Hindlimb muscle (tissue), 1 donor: ENCODE data around the gene CFAP65. TPM values are rescaled to one million over a fixed set of nuclear protein-coding genes. Genes with fewer than 3 reads are reported as not detected.

Experiments used
- DNase-seq: peaks from one replicate; pipeline ENCODE4 v3.0.0-alpha.2; 2013
- polyA plus RNA-seq: library from polyadenylated mRNA; unstranded; fragments of 120-200 nt; gene quantifications from one replicate; pipeline ENCODE4 v1.2.1, GENCODE V29; 2013; ENCODE audit not compliant: insufficient read length

CFAP65 gene
- not detected for polyA plus RNA-seq

GRCh38 chr2:219041252-219041651 lies at the start of gene CFAP65:
CFAP65 (minus strand) TSS chr2:219041516; CDS start chr2:219039048, 2,468 bp downstream.
- no peak for DNase-seq

GRCh38 chr2:219090436-219091299 lies 49.4 kb upstream of the CFAP65 start:
- no peak for DNase-seq

- no peak for DNase-seq
Observed at GRCh38 chr2:219089330-219089729, 48.0 kb upstream of the CFAP65 start.

- no peak for DNase-seq
Observed at GRCh38 chr2:219087848-219088247, 46.5 kb upstream of the CFAP65 start.

- no peak for DNase-seq
Observed at GRCh38 chr2:219087361-219087760, 46.0 kb upstream of the CFAP65 start.

- no peak for DNase-seq
Observed at GRCh38 chr2:219086196-219086595, 44.9 kb upstream of the CFAP65 start.

GRCh38 chr2:219084791-219085190 lies 43.5 kb upstream of the CFAP65 start:
- DNase-seq: no peak

GRCh38 chr2:219082332-219082958 lies 41.1 kb upstream of the CFAP65 start:
- no peak for DNase-seq

- no peak for DNase-seq
Observed at GRCh38 chr2:219081701-219082331, 40.5 kb upstream of the CFAP65 start.

GRCh38 chr2:219081096-219081495 lies 39.8 kb upstream of the CFAP65 start:
- no peak for DNase-seq

- no peak for DNase-seq
Observed at GRCh38 chr2:219079417-219079816, 38.1 kb upstream of the CFAP65 start.

- DNase-seq: no peak
Observed at GRCh38 chr2:219078951-219079350, 37.6 kb upstream of the CFAP65 start.

GRCh38 chr2:219078126-219078525 lies 36.8 kb upstream of the CFAP65 start:
- DNase-seq: no peak

GRCh38 chr2:219076253-219076652 lies 34.9 kb upstream of the CFAP65 start:
- DNase-seq: no peak

- no peak for DNase-seq
Observed at GRCh38 chr2:219073413-219074129, 32.3 kb upstream of the CFAP65 start.

GRCh38 chr2:219072741-219073250 lies 31.5 kb upstream of the CFAP65 start:
- no peak for DNase-seq

- no peak for DNase-seq
Observed at GRCh38 chr2:219071131-219071816, 30.0 kb upstream of the CFAP65 start.

- DNase-seq: no peak
Observed at GRCh38 chr2:219065484-219065883, 24.2 kb upstream of the CFAP65 start.

GRCh38 chr2:219062081-219062480 lies 20.8 kb upstream of the CFAP65 start:
- DNase-seq: no peak

- DNase-seq: no peak
Observed at GRCh38 chr2:219060821-219061791, 19.8 kb upstream of the CFAP65 start, which contains the start of gene IHH. IHH (minus strand) TSS chr2:219060921; CDS start chr2:219060467, 454 bp downstream.
